GM19455 (cell line): ENCODE data around the gene IL1R2.

Source experiments
- ATAC-seq: cut with Tn5 transposase; IDR thresholded peaks from one replicate; pipeline ENCODE4 v1.9.1; 2021; ENCODE audit not compliant: unreplicated experiment

The IL1R2 gene

GRCh38 chr2:102037681-102038080 lies 45.9 kb downstream of the IL1R2 start:
- ATAC-seq, result no peak

- no peak for ATAC-seq
Observed at GRCh38 chr2:102040229-102040628, 48.5 kb downstream of the IL1R2 start.

- ATAC-seq, result no peak
Observed at GRCh38 chr2:102041351-102041750, 49.6 kb downstream of the IL1R2 start.

GRCh38 chr2:102042196-102043081 lies 50.7 kb downstream of the IL1R2 start:
- no peak for ATAC-seq

GRCh38 chr2:102043560-102043959 lies 51.8 kb downstream of the IL1R2 start:
- no peak for ATAC-seq

GRCh38 chr2:102044235-102044896 lies 52.6 kb downstream of the IL1R2 start:
- no peak for ATAC-seq

GRCh38 chr2:102044967-102045489 lies 53.3 kb downstream of the IL1R2 start:
- no peak for ATAC-seq

- ATAC-seq, result no peak
Observed at GRCh38 chr2:102045697-102046096, 53.9 kb downstream of the IL1R2 start.

- no peak for ATAC-seq
Observed at GRCh38 chr2:102046135-102046986, 54.6 kb downstream of the IL1R2 start.

GRCh38 chr2:102048465-102048864 lies 56.7 kb downstream of the IL1R2 start:
- ATAC-seq, result no peak

GRCh38 chr2:102049756-102050443 lies 58.1 kb downstream of the IL1R2 start:
- no peak for ATAC-seq

GRCh38 chr2:102050854-102051391 lies 59.2 kb downstream of the IL1R2 start:
- ATAC-seq, result no peak

- ATAC-seq, result no peak
Observed at GRCh38 chr2:102051692-102052277, 60.0 kb downstream of the IL1R2 start.

GRCh38 chr2:102052365-102052764 lies 60.6 kb downstream of the IL1R2 start:
- no peak for ATAC-seq

GRCh38 chr2:102053096-102053495 lies 61.3 kb downstream of the IL1R2 start:
- ATAC-seq, result no peak

GRCh38 chr2:102055346-102055990 lies 63.7 kb downstream of the IL1R2 start:
- no peak for ATAC-seq

GRCh38 chr2:102056079-102056581 lies 64.4 kb downstream of the IL1R2 start:
- ATAC-seq, result no peak

GRCh38 chr2:102057502-102058292 lies 65.9 kb downstream of the IL1R2 start:
- ATAC-seq, result no peak
